Memory B cell (primary cell): Measurements from ENCODE around the gene UBAP1.
"Not testable (repeated sequence)": the region's sequence is repeated elsewhere in the genome, so short reads cannot be mapped to it uniquely, and the experiment has no call there.

Experiments used
- ATAC-seq: fragments of 150-1000 bp; cut with Tn5 transposase; 2 replicates; pipeline ENCODE4 v1.10.0; 2021; ENCODE audit warnings: low read depth, mild to moderate bottlenecking, moderate library complexity
- DNase-seq, 2 donors: peaks; one replicate each; pipeline ENCODE4 v3.0.0; 2022; ENCODE audit warnings: low spot score in 2 of 2
- H3K27ac Mint-ChIP-seq: one replicate; pipeline ENCODE4 v1.8.0; 2022; ENCODE audit warnings: mild to moderate bottlenecking, moderate library complexity, mixed read lengths
- H3K27me3 Mint-ChIP-seq: one replicate; pipeline ENCODE4 v1.8.0; 2022; ENCODE audit warnings: mixed read lengths
- H3K36me3 Mint-ChIP-seq: one replicate; pipeline ENCODE4 v1.8.0; 2022; ENCODE audit warnings: mild to moderate bottlenecking, mixed read lengths
- H3K4me1 Mint-ChIP-seq: one replicate; pipeline ENCODE4 v1.8.0; 2022; ENCODE audit warnings: mixed read lengths
- H3K4me3 Mint-ChIP-seq: one replicate; pipeline ENCODE4 v1.8.0; 2022; ENCODE audit warnings: mild to moderate bottlenecking, moderate library complexity, mixed read lengths
- H3K9me3 Mint-ChIP-seq: one replicate; pipeline ENCODE4 v1.8.0; 2022; ENCODE audit warnings: mixed read lengths

The UBAP1 gene

GRCh38 chr9:34282096-34282495, 103.3 kb downstream of the UBAP1 start:
- H3K27me3 Mint-ChIP-seq, result no peaks in the 10 kb centered on the region
- ATAC-seq (no peak), DNase-seq (no peak)
- H3K4me1 Mint-ChIP-seq, result no peaks in the 10 kb centered on the region
- no peaks in the 10 kb centered on the region for H3K9me3 Mint-ChIP-seq
- H3K4me3 Mint-ChIP-seq, result no peak overlapping the region
- H3K27ac Mint-ChIP-seq, result no peak overlapping the region
- H3K36me3 Mint-ChIP-seq, result no peaks in the 10 kb centered on the region

- H3K9me3 Mint-ChIP-seq, result no peaks in the 10 kb centered on the region
- ATAC-seq (no peak), DNase-seq (no peak)
- no peaks in the 10 kb centered on the region for H3K27me3 Mint-ChIP-seq
- H3K27ac Mint-ChIP-seq, result no peak overlapping the region
- no peak overlapping the region for H3K4me3 Mint-ChIP-seq
- H3K4me1 Mint-ChIP-seq, result no peaks in the 10 kb centered on the region
- H3K36me3 Mint-ChIP-seq, result no peaks in the 10 kb centered on the region
These were observed 110.3 kb downstream of the UBAP1 start for GRCh38 chr9:34289159-34289558.

GRCh38 chr9:34291023-34291422, 112.2 kb downstream of the UBAP1 start:
- Mint-ChIP-seq H3K27ac (no peak overlapping the region), H3K9me3 (no peaks in the 10 kb centered on the region), H3K27me3 (no peaks in the 10 kb centered on the region), H3K4me1 (no peaks in the 10 kb centered on the region), H3K36me3 (no peaks in the 10 kb centered on the region), H3K4me3 (no peak overlapping the region)
- DNase-seq (no peak), ATAC-seq (no peak)

- H3K9me3 Mint-ChIP-seq, result no peaks in the 10 kb centered on the region
- H3K4me3 Mint-ChIP-seq, result no peak overlapping the region
- DNase-seq (no peak), ATAC-seq (no peak)
- H3K27me3 Mint-ChIP-seq, result no peaks in the 10 kb centered on the region
- H3K36me3 Mint-ChIP-seq, result no peaks in the 10 kb centered on the region
- no peak overlapping the region for H3K27ac Mint-ChIP-seq
- H3K4me1 Mint-ChIP-seq, result no peaks in the 10 kb centered on the region
These were observed 112.6 kb downstream of the UBAP1 start for GRCh38 chr9:34291423-34291822.

GRCh38 chr9:34292552-34292951, 113.7 kb downstream of the UBAP1 start:
- Mint-ChIP-seq H3K9me3 (no peaks in the 10 kb centered on the region), H3K27me3 (no peaks in the 10 kb centered on the region)

GRCh38 chr9:34301064-34301463, 122.2 kb downstream of the UBAP1 start:
- not testable (repeated sequence) for DNase-seq, H3K27ac Mint-ChIP-seq, H3K4me1 Mint-ChIP-seq, H3K9me3 Mint-ChIP-seq, H3K36me3 Mint-ChIP-seq, H3K27me3 Mint-ChIP-seq, H3K4me3 Mint-ChIP-seq, ATAC-seq

More at GRCh38 chr9:34292552-34292951, 113.7 kb downstream of the UBAP1 start:
- H3K27ac Mint-ChIP-seq, result no peak overlapping the region
- no peaks in the 10 kb centered on the region for H3K36me3 Mint-ChIP-seq
- no peak overlapping the region for H3K4me3 Mint-ChIP-seq
- no peak for ATAC-seq
- H3K4me1 Mint-ChIP-seq, result no peaks in the 10 kb centered on the region
- no peak for DNase-seq
